ENCODE data around the gene POMC. TPM values are rescaled to one million over a fixed set of nuclear protein-coding genes. Genes with fewer than 3 reads are reported as not detected.

Gene POMC
- total RNA-seq, 1 experiment from 2014 or later = 1.6 TPM

DNA sequence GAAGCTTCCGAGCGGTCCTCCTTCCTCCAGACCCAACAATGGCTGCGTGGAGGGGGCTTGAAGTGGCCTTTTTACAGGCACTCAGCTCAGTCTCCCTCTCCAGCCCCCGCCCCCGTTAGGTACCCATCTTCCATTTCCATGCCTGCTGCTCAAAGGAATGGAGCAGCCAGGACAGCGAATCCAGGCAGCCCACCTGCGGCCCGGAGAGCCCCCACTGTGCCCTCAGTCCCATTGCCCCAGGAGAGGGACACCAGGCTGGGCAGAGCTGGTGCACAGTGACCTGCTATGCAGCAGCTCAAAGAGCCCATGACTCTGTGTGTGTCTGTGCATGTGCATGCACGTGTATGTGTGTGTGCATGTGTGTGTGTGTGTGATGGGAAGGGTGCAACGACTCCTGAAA is 10.6 kb upstream of the POMC start:
- Histone ChIP-seq H2BK12ac (ENCODE audit: insufficient read length, low read depth, low read length) (no peak overlapping the region), H3K18ac (ENCODE audit: insufficient read length, low read depth, low read length) (no peak overlapping the region), H3K23me2 (ENCODE audit: insufficient read length, low read depth, low read length, poor library complexity, severe bottlenecking) (no peaks in the 10 kb centered on the region), H3K79me1 (ENCODE audit: insufficient read depth, low read depth, low read length, poor library complexity, severe bottlenecking) (no peaks in the 10 kb centered on the region), H3T11ph (ENCODE audit: low read length) (no peak overlapping the region), H3K56ac (ENCODE audit: insufficient read length, low read depth, low read length) (no peak overlapping the region), H4K91ac (ENCODE audit: insufficient read length, low read depth, low read length) (no peak overlapping the region), H2BK120ac (ENCODE audit: low read depth, low read length, poor library complexity, severe bottlenecking) (no peak overlapping the region), H2BK15ac (ENCODE audit: low read depth, low read length) (no peak overlapping the region), H4K20me1 (ENCODE audit: control insufficient read depth, insufficient read depth, insufficient read length) (no peaks in the 10 kb centered on the region), H3K23ac (ENCODE audit: insufficient read length, low read depth, low read length) (no peak overlapping the region), H3K27ac (ENCODE audit: insufficient read length, low read depth, low read length) (no peak overlapping the region), H4K8ac (replicated peaks; ENCODE audit: insufficient read length, low read depth, low read length) (no peak overlapping the region), H3K4ac (ENCODE audit: low read depth, low read length) (no peak overlapping the region), H3K4me1 (ENCODE audit: insufficient read depth, low read length) (no peaks in the 10 kb centered on the region), H4K5ac (ENCODE audit: insufficient read length, low read depth, low read length) (no peak overlapping the region), H2BK5ac (ENCODE audit: insufficient read length, low read length) (no peak overlapping the region), H3K27me3 (ENCODE audit: insufficient read depth, low read length) (no peaks in the 10 kb centered on the region), H2AFZ (ENCODE audit: low read length) (no peak overlapping the region), H3K79me2 (ENCODE audit: insufficient read depth, low read length) (no peaks in the 10 kb centered on the region), H3K9me3 (ENCODE audit: control insufficient read depth, low read depth, low read length) (no peaks in the 10 kb centered on the region), H3K9ac (ENCODE audit: extremely low read depth, insufficient read length, low read length) (no peak overlapping the region), H2AK5ac (ENCODE audit: insufficient read length, low read length) (no peak overlapping the region), H2BK20ac (ENCODE audit: low read depth, low read length, poor library complexity, severe bottlenecking) (no peak overlapping the region), H3K14ac (ENCODE audit: insufficient read depth, low read length) (no peak overlapping the region), H3K4me2 (ENCODE audit: insufficient read depth, insufficient read length, low read length) (no peak overlapping the region)
- no peak for DNase-seq
- H3K36me3 Mint-ChIP-seq (ENCODE audit: insufficient read depth in 1 of 3, low read depth in 3 of 3) = no peaks in the 10 kb centered on the region; a peak in 1 of 7 replicates
- no peaks in the 10 kb centered on the region for H3K9me3 Mint-ChIP-seq
- H3K27me3 Mint-ChIP-seq (ENCODE audit: low read depth) = peaks cover 17% of the 10 kb centered on the region
- no peak overlapping the region for H3K4me3 Mint-ChIP-seq
- TF ChIP-seq, protein P1, sequence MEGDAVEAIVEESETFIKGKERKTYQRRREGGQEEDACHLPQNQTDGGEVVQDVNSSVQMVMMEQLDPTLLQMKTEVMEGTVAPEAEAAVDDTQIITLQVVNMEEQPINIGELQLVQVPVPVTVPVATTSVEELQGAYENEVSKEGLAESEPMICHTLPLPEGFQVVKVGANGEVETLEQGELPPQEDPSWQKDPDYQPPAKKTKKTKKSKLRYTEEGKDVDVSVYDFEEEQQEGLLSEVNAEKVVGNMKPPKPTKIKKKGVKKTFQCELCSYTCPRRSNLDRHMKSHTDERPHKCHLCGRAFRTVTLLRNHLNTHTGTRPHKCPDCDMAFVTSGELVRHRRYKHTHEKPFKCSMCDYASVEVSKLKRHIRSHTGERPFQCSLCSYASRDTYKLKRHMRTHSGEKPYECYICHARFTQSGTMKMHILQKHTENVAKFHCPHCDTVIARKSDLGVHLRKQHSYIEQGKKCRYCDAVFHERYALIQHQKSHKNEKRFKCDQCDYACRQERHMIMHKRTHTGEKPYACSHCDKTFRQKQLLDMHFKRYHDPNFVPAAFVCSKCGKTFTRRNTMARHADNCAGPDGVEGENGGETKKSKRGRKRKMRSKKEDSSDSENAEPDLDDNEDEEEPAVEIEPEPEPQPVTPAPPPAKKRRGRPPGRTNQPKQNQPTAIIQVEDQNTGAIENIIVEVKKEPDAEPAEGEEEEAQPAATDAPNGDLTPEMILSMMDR (conservative IDR thresholded peaks at IDR 0.05) = no peak
- no peak overlapping the region for H3K27ac Mint-ChIP-seq
- peaks cover 10 to 21% of the 10 kb centered on the region in 2 experiments for H3K4me1 Mint-ChIP-seq
- no CpG with 5 or more reads among the region's 10 CpGs for WGBS (ENCODE audit: extremely low coverage, insufficient read length, low lambda C conversion rate)
